SK-MEL-5 (cell line): Measurements from ENCODE around the gene MGAT5. TPM values are rescaled to one million over a fixed set of nuclear protein-coding genes. Genes with fewer than 3 reads are reported as not detected.

Experiments
- DNase-seq: peaks from one replicate; pipeline ENCODE4 v3.0.0-alpha.2; 2016; ENCODE audit warnings: low read depth, low spot score
- in situ Hi-C: cut with HindIII; loops from 2 replicates; pipeline ENCODE4 v1.10.0; 2016; ENCODE audit warnings: low sequenced_read_pairs, high pct_unique_total_duplicates, low pct_unique_long_range_greater_than_20kb
- total RNA-seq: library from RNA; depleted of rRNA; stranded (reverse); fragments of >200 nt; shearing (Covaris generic); gene quantifications from 2 replicates; pipeline ENCODE4 v1.2.3, GENCODE V29; 2014

The MGAT5 gene
- total RNA-seq, 1 experiment from 2014 or later: 24.7 TPM

DNA sequence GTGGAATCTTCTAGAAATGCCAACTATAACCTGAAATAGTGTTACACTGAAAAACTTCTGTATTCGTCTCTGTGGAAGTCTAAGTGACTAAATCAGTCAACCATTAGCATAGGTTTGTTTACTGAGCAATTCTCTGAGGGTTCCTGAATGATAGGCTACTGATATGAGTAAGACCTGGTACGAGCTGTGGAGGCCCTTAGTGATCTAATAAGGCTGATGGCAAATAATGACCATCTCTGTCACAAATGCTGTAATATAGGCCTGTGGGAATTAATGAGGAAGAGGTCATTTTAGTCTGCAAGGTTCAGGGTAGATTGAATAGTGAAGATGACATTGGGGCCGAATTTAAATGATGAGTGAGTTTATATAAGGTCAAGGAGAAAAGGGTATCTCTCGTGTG is 82.5 kb downstream of the MGAT5 start:
- no peak for DNase-seq
- in situ Hi-C loops: no loop called here

DNA sequence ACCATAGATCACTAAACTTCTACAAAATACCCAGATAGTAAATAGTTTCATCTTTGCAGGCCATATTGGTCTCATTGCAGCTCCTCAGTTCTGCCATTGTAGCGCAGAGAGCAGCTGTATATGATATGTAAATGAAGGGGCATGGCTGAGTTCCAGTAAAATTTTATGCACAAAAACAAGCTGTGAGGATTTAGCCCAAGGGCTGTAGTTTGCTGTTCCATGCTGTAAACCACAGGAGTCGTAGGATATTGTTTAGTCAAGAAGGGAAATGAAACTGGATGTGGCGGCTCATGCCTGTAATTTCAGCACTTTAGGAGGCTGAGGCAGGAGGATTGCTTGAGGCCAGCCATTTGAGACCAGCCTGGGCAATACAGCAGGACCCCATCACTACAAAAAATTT is 83.0 kb downstream of the MGAT5 start:
- DNase-seq: no peak
- in situ Hi-C loops: no loop called here

DNA sequence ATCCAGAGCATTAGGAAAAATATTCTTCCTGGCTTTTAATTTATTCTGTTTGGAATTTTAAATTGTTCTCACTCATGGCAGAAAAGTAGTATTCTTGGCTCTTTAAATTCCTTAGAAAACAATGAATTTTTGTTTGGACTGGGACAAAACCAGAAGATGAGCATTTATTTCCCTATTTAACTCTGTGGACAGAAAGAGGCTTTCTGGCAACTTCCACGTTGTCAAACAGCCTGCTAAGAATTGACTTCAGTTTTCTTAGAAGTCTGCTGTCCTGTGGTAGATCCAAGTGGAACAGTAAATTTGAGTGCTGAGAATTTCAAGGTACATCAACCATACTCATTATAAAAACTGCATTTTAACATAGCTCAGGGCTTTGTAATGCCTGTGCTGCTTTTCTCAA is 83.8 kb downstream of the MGAT5 start:
- in situ Hi-C loops: no loop called here
- DNase-seq: no peak

DNA sequence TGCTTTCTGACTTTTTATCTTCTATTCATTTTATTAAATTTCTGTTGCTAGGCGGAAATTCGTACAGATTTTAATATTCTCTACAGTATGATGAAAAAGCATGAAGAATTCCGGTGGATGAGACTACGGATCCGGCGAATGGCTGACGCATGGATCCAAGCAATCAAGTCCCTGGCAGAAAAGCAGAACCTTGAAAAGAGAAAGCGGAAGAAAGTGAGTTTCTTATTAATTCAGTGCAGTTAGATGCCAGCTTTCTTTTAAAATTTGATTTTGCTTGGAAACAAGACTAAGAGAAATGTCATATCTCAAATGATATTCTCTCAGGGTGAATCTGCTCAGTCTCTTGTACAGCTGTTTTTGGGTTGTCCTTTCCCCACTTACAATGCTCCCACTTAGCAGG is 84.3 kb downstream of the MGAT5 start:
- DNase-seq: no peak
- in situ Hi-C loops: no loop called here

DNA sequence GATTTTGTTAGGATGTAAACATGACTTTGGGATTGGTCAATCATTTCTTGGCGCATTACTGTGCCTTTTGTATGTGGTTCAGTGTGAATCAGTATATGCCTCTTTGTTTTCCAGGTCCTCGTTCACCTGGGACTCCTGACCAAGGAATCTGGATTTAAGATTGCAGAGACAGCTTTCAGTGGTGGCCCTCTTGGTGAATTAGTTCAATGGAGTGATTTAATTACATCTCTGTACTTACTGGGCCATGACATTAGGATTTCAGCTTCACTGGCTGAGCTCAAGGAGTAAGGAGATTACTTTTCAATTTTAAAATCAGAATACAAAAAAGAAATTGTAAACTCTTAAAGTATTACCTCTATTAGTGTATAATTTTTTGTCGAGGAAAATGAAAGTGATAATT is 87.6 kb downstream of the MGAT5 start:
- in situ Hi-C loops: no loop called here
- no peak for DNase-seq

DNA sequence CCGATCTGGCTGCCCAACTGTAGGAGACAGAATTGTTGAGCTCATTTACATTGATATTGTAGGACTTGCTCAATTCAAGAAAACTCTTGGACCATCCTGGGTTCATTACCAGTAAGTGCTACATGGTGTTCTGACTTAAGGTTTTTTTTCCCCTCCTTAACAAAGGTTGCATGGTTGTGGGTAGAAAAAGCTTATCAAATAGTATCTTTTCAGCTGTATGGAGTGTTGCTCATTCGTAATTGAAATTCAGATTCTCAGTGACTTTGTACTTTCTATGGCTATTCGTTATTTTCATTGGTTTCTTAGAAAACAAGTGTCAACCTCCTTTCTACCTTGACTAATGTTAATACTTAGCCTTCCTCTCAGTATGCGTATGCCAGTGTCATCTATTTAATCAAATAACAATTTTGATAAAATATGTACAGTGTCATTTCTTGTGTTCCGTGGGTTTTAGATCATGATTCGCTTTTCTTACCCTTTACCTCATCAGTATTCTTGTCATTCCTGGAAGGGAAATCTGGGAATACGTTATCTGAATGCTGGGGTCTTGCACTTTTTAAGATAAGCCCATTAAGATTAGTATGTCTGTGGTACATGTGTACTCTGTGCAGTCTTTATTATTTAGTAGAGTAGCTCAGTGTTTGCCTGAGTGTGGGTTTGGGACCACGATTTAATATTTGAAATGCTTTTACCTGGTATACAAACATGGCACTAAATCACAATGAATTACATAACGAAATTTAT is 91.3 kb downstream of the MGAT5 start:
- in situ Hi-C loops: no loop called here

DNA sequence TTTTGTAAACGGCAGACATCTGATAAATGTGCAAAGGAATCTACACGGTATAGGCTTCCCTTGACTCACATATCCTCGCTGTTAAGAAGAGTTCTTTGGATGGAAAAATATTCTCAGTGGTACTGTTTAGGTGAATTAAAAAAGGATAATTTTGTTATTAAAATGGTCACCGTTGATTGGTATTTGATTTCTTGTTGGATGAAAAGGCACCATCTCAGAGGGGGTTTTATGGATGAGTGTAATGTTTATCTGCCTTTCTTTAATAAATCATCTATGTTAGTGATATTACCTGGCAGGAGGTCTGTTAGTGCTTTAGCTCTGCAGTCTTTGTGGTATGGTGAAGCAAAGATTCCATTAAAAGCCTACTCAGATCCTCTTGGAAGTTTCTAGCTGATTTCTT is 92.3 kb downstream of the MGAT5 start:
- in situ Hi-C loops: no loop called here
- DNase-seq: no peak

More for the DNA sequence above, 91.3 kb downstream of the MGAT5 start:
- DNase-seq: no peak

DNA sequence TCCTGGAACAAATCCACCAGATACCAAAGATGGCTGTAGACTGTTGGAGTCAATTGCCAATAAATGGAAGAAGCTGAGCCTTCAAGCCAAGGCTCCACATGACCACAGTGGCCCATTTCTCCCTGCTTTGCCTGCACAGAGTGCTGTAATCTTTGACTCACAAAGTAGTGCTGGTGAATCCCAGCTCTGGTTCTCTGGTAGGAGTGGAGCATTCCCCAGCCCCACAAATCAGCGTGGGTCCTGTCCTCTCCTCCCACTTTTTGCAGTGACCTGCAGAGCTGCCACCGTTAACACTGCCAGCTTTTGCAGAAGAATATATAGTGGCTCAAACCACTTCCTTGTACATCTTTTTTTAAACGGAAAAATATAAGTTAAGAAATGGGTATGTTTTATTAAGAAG is 93.9 kb downstream of the MGAT5 start:
- no peak for DNase-seq
- in situ Hi-C loops: no loop called here

DNA sequence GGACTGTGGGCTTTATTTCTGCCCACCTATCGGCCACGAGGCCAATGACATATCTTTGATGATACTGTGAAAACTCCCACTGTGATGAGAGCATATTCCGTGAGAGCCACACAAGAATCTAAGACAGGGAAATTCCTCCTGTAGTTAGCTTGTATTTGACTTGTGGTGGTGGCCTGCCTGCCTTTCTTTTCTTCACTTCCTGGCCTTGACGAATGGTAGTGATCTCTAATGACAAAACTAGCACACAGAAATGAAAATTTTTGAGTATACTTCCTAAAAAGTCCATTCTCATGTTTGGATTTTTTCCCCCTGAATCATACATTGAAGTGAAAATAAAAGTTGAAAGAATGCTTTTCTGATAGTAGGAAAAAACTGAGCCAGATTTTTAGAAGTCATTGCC is 94.4 kb downstream of the MGAT5 start:
- no peak for DNase-seq
- in situ Hi-C loops: no loop called here

DNA sequence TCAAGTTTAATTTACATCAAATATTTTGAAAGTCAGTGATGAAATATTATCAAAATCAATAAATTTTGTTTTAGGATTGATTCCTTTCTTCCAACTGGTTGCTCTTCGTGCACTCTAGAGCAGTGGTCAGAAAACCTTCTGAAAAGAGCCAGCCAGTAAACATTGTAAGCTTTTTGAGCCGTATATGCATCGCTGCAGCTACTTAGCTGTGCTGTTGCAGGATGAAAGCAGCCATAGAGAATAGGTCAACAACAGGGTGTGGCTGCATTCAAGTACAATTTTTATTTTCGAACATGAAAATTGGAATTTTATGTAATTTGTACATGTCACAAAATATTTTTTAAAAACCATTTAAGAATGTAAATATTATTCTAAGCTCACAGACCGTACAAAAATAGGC is 94.9 kb downstream of the MGAT5 start:
- no peak for DNase-seq
- in situ Hi-C loops: no loop called here

DNA sequence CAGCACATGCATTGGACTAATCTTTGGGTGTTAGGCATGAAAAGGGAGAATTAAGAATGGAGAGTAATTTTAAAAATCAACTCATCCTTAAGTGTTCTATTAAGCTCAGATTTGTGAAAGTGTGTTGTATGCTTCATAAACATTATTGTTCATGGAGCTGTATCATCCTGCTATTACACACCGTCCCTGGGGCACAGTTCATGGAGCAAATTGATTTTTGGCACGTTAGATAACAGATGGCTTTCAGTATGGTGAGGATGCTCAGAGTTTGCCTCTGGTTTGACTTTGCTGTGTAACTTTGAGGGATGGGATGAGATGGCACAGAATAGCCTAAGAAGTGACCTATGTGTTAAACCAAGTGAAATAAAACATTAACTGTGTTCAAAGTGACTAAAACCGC is 97.1 kb downstream of the MGAT5 start:
- no peak for DNase-seq
- in situ Hi-C loops: no loop called here

DNA sequence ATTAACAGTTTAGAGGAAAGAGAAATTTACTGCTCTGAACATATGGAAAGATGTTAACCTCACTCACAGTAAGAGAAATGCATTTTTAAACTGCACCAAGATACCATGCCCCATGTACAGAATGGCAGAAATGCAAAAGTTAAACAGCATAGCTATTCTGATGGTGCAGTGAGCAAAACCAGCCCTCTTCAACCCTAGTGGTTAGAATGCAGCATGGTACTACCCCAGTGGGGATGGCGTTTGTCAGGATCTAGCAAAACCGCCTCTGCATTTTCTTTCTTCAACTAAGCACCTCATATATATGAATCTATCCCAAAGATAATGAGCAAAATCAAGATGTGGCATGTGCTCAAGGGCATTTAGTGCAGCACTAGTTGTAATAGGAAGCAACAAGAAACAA is 98.0 kb downstream of the MGAT5 start:
- in situ Hi-C loops: no loop called here
- DNase-seq: no peak

DNA sequence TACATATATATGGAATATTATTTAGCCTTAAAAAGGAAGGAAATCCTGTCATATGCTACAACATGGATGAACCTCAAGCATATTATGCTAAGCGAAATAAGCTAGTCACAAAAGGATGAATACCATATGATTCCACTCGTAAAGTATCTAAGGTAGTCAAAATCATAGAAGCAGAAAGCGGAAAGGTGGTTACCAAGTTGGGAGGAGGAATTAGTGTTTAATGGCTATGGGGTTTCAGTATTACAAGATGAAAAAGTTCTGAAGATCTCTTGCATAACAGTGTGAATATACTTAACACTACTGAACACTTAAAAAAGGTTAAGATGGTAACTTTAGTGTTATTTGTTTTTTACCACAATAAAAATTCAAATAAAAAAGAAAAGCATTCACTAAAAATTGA is 99.0 kb downstream of the MGAT5 start:
- in situ Hi-C loops: no loop called here
- DNase-seq: no peak

DNA sequence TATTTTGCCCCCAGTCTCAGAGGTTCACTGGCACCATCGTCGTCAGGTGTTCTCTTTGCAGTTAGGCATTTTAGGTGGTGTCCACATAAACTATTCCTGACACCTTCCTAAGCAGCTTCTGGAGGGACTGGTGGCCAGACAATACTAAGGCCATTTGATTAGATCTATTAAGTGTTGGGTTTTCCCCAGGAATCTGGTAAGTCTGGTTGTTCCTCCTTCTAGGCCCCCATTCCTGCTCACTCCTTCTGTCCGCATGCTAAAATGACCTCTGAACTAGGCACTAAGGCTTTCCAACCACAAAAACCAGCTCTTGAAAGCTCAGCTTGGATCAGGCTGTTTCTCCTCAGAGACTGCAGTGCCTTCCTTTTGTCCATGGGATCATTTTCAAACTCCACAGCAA is 100.7 kb downstream of the MGAT5 start:
- DNase-seq: no peak
- in situ Hi-C loops: no loop called here

DNA sequence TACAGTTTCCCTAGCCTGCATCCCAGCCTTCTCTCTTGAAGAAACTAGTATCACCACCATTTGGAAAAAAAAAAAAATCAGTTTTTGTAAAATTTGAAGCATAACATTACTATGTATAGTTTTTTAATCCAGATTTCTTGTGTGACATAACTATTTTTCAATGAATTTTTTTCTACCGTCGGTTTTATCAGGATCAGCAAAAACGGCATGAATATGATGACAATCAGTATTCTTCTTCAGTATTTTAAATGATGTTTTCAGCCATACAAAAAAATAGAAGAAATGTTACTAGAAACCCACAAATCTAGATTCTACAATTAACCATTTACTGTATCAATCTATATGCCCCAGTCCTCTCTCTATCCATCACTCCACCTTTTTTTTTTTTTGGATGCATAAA is 103.9 kb downstream of the MGAT5 start:
- in situ Hi-C loops: no loop called here
- DNase-seq: no peak

DNA sequence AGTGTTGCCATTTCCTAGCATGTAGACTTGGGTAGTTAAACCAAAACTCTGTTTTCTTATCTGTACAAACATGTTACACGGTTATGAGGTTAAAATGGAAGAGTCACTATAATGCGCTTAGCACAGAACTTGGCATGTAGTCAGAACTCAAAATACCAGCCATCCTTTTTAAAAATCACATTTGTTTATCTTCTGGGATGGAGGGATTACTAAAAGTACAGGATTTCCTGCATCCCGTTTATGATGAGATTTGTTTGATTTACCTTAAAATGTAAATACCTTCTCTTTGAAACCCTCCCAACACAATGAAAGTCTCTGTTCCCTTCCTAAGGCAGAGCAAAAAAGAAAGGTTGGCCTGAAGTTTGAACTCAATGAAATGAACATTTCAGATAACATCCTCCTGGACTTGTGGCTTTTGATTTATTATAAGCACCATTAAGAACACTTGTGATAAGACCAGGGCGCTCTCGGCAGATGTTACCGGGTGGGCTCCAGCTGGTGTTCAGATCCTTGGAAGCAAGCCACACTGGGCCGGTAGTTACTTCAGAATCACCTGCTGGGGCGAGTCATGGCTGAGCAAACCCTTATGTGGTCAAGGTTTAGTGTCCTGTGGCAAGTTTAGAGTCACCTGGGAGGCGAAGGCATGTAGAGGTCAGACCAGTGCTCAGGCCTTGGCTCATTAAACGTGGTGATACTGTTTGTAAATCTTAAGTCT is 105.7 kb downstream of the MGAT5 start:
- no peak for DNase-seq
- in situ Hi-C loops: no loop called here

DNA sequence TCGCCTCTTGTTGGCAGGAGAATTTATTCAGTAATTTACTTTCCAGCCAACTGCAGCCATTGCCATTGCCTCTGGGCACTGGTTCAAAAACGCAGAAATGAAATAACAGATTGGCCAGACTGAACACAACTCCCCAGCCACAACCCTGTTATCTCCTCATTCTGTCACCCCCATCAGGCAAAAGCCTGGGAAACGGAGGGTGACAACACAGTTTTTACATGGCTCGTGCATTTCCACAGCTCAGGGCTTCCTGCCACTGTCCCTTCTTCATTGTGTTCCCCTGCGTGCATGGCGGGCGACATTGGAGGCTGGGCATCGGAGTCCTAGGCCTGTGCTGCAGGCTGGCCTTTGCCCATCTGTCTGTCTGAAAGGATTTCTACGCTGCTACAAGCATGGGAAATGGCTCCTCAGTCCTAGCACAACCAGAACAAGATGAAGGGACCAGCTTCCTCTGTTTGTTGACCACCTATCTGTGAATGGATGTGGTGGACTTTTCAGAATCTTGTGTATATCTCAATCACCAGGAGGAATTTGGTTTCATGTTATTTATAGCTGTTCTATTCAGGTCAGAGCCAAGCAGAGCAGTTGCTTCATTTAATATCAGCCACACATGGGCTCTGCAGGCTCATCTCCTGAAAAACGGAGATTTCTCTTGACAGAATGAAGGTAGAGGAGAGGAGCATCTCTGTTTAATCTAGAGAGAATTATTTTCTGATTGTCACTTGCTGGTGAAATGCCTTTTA is 107.0 kb downstream of the MGAT5 start:
- DNase-seq: no peak
- in situ Hi-C loops: no loop called here

DNA sequence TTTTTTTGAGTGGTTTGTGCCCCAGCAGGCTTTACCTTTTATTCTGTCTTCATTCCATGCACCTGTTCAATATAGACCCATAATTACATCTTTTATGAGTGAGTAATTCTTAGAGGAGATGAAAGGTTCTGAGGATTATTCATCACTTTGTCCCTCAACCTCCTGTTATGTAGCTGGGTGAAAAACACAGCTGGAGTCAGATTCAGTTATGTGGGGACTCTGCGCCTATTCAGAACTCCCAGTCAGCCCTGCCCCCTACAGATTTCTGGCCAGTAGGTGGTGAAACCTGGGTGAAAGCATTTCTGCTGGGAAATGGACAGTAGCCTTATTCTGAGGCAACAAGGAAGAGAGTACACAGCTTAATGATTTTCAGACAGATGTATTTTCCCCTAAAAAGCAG is 107.8 kb downstream of the MGAT5 start:
- in situ Hi-C loops: no loop called here
- no peak for DNase-seq

DNA sequence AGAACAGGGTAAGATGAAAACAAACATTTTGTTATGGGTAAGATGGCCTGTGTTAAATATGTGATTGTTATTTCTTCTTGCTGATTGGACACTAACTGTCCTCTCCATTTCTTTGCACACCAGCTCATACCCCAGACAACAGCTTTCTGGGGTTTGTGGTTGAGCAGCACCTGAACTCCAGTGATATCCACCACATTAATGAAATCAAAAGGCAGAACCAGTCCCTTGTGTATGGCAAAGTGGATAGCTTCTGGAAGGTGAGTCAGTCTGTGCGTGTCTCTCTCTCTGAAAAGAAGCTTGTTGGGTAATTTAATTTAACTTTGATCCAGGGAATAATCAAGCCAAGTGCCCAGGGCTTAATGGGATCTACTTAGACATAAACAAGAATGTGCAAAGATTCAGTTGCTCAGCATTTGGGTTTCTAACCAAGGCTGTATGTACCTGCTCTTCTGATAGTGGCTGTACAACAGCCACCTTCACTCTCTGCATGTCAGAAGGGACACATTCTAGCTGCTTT is 108.3 kb downstream of the MGAT5 start:
- no peak for DNase-seq
- in situ Hi-C loops: no loop called here
